T-helper 2 cell treated with Interferon-gamma antibody and Interleukin-4, amounts not matched to agents 5 μg/mL and 100 μg/mL, for 36 hours (primary cell): ENCODE measurements around the gene CLASP1.
"Not testable (repeated sequence)": the region's sequence is repeated elsewhere in the genome, so short reads cannot be mapped to it uniquely, and the experiment has no call there.

Experiments used
- DNase-seq: peaks from one replicate; pipeline ENCODE4 v3.0.0; 2021; ENCODE audit warnings: low spot score
- H3K27ac Mint-ChIP-seq: one replicate; pipeline ENCODE4 v1.8.0; 2021; ENCODE audit warnings: mild to moderate bottlenecking, mixed read lengths
- H3K27me3 Mint-ChIP-seq: one replicate; pipeline ENCODE4 v1.8.0; 2021; ENCODE audit warnings: low read depth, mixed read lengths
- H3K36me3 Mint-ChIP-seq: one replicate; pipeline ENCODE4 v1.8.0; 2021; ENCODE audit warnings: low read depth, mixed read lengths
- H3K4me1 Mint-ChIP-seq: one replicate; pipeline ENCODE4 v1.8.0; 2021; ENCODE audit warnings: low read depth, mixed read lengths
- H3K4me3 Mint-ChIP-seq: one replicate; pipeline ENCODE4 v1.8.0; 2022; ENCODE audit warnings: mild to moderate bottlenecking, moderate library complexity, mixed read lengths
- H3K9me3 Mint-ChIP-seq: one replicate; pipeline ENCODE4 v1.8.0; 2021; ENCODE audit warnings: mixed read lengths

CLASP1 gene

GRCh38 chr2:121386707-121387106 is 262.6 kb downstream of the CLASP1 start:
- Mint-ChIP-seq H3K4me1 (no peaks in the 10 kb centered on the region), H3K4me3 (no peak overlapping the region), H3K9me3 (no peaks in the 10 kb centered on the region), H3K36me3 (peaks cover 32% of the 10 kb centered on the region), H3K27ac (no peak overlapping the region), H3K27me3 (no peaks in the 10 kb centered on the region)
- no peak for DNase-seq

GRCh38 chr2:121386102-121386501 is 263.2 kb downstream of the CLASP1 start:
- no peak for DNase-seq
- Mint-ChIP-seq H3K36me3 (peaks cover 32% of the 10 kb centered on the region), H3K4me1 (no peaks in the 10 kb centered on the region), H3K27me3 (no peaks in the 10 kb centered on the region), H3K9me3 (no peaks in the 10 kb centered on the region), H3K27ac (no peak overlapping the region), H3K4me3 (no peak overlapping the region)

DNA sequence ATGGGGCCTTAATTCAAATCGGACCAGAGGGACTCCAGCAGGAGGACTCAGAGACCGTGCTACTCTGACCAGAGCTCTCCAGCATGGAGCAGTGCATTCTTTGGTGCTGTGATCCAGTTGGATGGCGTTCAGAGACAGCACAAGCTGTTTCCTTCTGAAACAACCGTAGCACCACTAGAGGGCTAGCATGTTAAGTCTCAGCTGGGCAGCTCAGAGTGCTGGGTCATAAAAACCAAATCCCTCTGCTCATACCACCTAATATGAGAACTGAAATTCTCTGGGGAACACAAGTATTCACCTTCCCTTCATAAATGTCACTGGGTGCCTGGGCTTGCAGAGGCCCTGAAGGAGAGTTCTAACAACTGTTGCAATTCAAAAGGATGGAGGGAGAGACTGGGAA is 266.5 kb downstream of the CLASP1 start:
- no peak overlapping the region for H3K27ac Mint-ChIP-seq
- H3K4me1 Mint-ChIP-seq = peaks cover 2% of the 10 kb centered on the region
- no peaks in the 10 kb centered on the region for H3K9me3 Mint-ChIP-seq
- no peak overlapping the region for H3K4me3 Mint-ChIP-seq
- no peak for DNase-seq
- peaks cover 41% of the 10 kb centered on the region for H3K36me3 Mint-ChIP-seq
- H3K27me3 Mint-ChIP-seq = no peaks in the 10 kb centered on the region

GRCh38 chr2:121377646-121378045 is 271.6 kb downstream of the CLASP1 start:
- no peaks in the 10 kb centered on the region for H3K27me3 Mint-ChIP-seq
- DNase-seq = no peak
- H3K9me3 Mint-ChIP-seq = no peaks in the 10 kb centered on the region
- H3K36me3 Mint-ChIP-seq = peaks cover 52% of the 10 kb centered on the region
- H3K4me1 Mint-ChIP-seq = peaks cover 2% of the 10 kb centered on the region
- no peak overlapping the region for H3K4me3 Mint-ChIP-seq
- H3K27ac Mint-ChIP-seq = no peak overlapping the region

DNA sequence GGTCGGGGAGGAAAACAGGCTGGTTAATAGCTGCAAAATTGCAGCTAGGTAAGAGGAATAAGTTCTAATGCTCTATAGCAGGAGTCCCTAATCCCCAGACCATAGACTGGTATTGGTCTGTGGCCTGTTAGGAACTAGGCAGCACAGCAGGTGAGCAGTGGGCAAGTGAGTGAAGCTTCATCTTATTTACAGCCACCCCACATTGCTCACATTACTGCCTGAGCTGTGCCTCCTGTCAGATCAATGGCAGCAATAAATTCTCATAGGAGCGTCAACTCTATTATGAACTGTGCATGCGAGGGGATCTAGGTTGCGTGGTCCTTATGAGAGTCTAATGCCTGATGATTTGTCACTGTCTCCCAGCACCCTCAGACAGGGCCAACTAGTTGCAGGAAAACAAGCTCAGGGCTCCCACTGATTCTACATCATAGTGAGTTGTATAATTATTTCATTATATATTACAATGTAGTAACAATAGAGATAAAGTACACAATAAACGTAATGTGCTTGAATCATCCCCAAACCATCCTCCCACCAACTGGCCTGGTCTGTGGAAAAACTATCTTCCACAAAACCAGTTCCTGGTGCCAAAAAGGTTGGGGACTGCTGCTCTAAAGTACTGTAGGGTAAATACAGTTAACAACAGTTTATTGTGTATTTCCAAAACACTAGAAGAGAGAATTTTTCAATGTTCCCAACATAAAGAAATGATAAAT is 272.6 kb downstream of the CLASP1 start:
- Mint-ChIP-seq H3K9me3 (no peaks in the 10 kb centered on the region), H3K27me3 (no peaks in the 10 kb centered on the region), H3K27ac (no peak overlapping the region), H3K36me3 (peaks cover 48% of the 10 kb centered on the region), H3K4me3 (no peak overlapping the region), H3K4me1 (peaks cover 2% of the 10 kb centered on the region)
- no peak for DNase-seq

- peaks cover 2% of the 10 kb centered on the region for H3K4me1 Mint-ChIP-seq
- H3K27me3 Mint-ChIP-seq = no peaks in the 10 kb centered on the region
- no peak for DNase-seq
- peaks cover 48% of the 10 kb centered on the region for H3K36me3 Mint-ChIP-seq
- no peaks in the 10 kb centered on the region for H3K9me3 Mint-ChIP-seq
- no peak overlapping the region for H3K4me3 Mint-ChIP-seq
- no peak overlapping the region for H3K27ac Mint-ChIP-seq
Observed at GRCh38 chr2:121375621-121376159, 273.6 kb downstream of the CLASP1 start.

GRCh38 chr2:121374412-121375075 is 274.7 kb downstream of the CLASP1 start:
- not testable (repeated sequence) for H3K4me1 Mint-ChIP-seq, H3K9me3 Mint-ChIP-seq, H3K27me3 Mint-ChIP-seq, DNase-seq, H3K27ac Mint-ChIP-seq, H3K4me3 Mint-ChIP-seq
- peaks cover 53% of the 10 kb centered on the region for H3K36me3 Mint-ChIP-seq

GRCh38 chr2:121372721-121373353 is 276.4 kb downstream of the CLASP1 start:
- Mint-ChIP-seq H3K9me3 (no peaks in the 10 kb centered on the region), H3K36me3 (peaks cover 51% of the 10 kb centered on the region), H3K27me3 (no peaks in the 10 kb centered on the region), H3K27ac (no peak overlapping the region), H3K4me1 (no peaks in the 10 kb centered on the region), H3K4me3 (no peak overlapping the region)
- DNase-seq = no peak

GRCh38 chr2:121372082-121372481 is 277.2 kb downstream of the CLASP1 start:
- Mint-ChIP-seq H3K4me1 (no peaks in the 10 kb centered on the region), H3K36me3 (peaks cover 46% of the 10 kb centered on the region), H3K27ac (no peak overlapping the region), H3K9me3 (no peaks in the 10 kb centered on the region), H3K27me3 (no peaks in the 10 kb centered on the region), H3K4me3 (no peak overlapping the region)
- DNase-seq = no peak

- H3K9me3 Mint-ChIP-seq = no peaks in the 10 kb centered on the region
- H3K27ac Mint-ChIP-seq = no peak overlapping the region
- H3K4me3 Mint-ChIP-seq = no peak overlapping the region
- DNase-seq = no peak
- H3K4me1 Mint-ChIP-seq = peaks cover 2% of the 10 kb centered on the region
- peaks cover 32% of the 10 kb centered on the region for H3K36me3 Mint-ChIP-seq
- no peaks in the 10 kb centered on the region for H3K27me3 Mint-ChIP-seq
Observed at GRCh38 chr2:121368836-121369235, 280.4 kb downstream of the CLASP1 start.

- H3K27ac Mint-ChIP-seq = no peak overlapping the region
- peaks cover 2% of the 10 kb centered on the region for H3K4me1 Mint-ChIP-seq
- no peak for DNase-seq
- H3K9me3 Mint-ChIP-seq = no peaks in the 10 kb centered on the region
- H3K36me3 Mint-ChIP-seq = peaks cover 29% of the 10 kb centered on the region
- no peak overlapping the region for H3K4me3 Mint-ChIP-seq
- no peaks in the 10 kb centered on the region for H3K27me3 Mint-ChIP-seq
Observed at GRCh38 chr2:121368155-121368554, 281.1 kb downstream of the CLASP1 start.

DNA sequence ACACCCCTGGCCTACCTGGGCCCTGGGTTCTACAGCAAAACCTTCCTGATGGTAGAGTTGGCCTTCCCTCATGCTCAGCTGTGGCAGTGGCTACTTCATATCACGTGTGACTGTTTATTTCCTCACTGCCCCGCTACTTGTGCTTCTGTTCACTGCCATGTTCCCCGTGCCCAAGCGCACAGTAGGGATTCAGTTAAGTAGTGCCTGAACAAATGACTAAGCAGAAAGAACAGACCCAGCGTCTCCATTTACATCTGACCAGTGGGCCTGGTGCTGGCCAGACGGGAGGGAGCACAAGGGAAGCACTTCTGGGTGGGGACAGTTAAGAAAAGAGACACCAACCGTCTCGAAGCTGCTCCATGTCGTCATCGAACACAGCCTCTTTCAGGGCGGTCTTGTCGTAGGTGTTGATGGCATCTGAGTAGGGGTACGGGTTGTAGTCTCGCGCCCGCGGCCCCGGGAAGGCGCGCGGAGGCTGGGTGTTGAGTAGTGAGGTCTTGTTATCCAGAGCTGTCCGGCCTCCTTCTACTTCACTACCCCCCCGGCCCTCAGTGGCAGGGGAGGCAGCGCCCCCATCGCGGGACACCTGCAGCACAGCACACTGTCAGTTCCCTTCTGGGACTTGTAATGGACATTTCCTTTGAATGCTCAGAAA is 281.9 kb downstream of the CLASP1 start:
- Mint-ChIP-seq H3K9me3 (no peaks in the 10 kb centered on the region), H3K4me1 (peaks cover 2% of the 10 kb centered on the region), H3K27me3 (no peaks in the 10 kb centered on the region), H3K27ac (no peak overlapping the region), H3K36me3 (peaks cover 24% of the 10 kb centered on the region), H3K4me3 (no peak overlapping the region)
- no peak for DNase-seq

- H3K36me3 Mint-ChIP-seq = peaks cover 26% of the 10 kb centered on the region
- H3K27ac Mint-ChIP-seq = peak overlapping the region; percentile 17
- peaks cover 2% of the 10 kb centered on the region for H3K4me1 Mint-ChIP-seq
- DNase-seq = no peak
- H3K27me3 Mint-ChIP-seq = no peaks in the 10 kb centered on the region
- no peaks in the 10 kb centered on the region for H3K9me3 Mint-ChIP-seq
- H3K4me3 Mint-ChIP-seq = no peak overlapping the region
Observed at GRCh38 chr2:121366040-121366439, 283.2 kb downstream of the CLASP1 start.

DNA sequence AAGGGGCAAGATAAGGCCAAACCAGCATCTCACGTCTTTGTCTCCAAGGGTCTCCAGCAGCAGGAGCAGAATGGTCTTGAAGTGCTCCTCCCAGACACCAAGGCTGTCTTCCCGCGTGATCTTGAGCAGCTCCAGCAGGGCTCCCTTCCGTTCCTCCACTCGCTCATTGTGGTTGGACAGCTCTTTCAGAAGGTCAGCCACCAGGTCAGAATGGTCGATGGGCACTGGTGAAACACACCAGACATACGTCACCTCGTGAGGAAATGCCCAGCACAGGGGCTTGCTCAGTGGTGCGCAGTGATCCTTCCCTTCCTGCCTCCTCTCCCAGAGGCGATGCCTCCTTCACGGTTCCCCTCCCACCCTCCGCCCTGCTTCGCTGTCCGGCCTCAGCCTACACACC is 284.2 kb downstream of the CLASP1 start:
- H3K27me3 Mint-ChIP-seq = no peaks in the 10 kb centered on the region
- no peak for DNase-seq
- no peak overlapping the region for H3K27ac Mint-ChIP-seq
- H3K36me3 Mint-ChIP-seq = peaks cover 30% of the 10 kb centered on the region
- H3K4me1 Mint-ChIP-seq = peaks cover 3% of the 10 kb centered on the region
- H3K4me3 Mint-ChIP-seq = no peak overlapping the region
- no peaks in the 10 kb centered on the region for H3K9me3 Mint-ChIP-seq
